GM23248 (cell line): ENCODE data around the gene GSTP1.
"Not testable (repeated sequence)": the region's sequence is repeated elsewhere in the genome, so short reads cannot be mapped to it uniquely, and the experiment has no call there.

Source experiments
- EZH2 ChIP-seq: fragments of 200-600 bp; sonication (generic); IDR thresholded peaks from 2 replicates; pipeline ENCODE4 v1.6.1; 2018; ENCODE audit warnings: antibody characterized with exemption, mild to moderate bottlenecking; ENCODE audit not compliant: insufficient read depth, poor library complexity, severe bottlenecking
- EZH2phosphoT487 ChIP-seq: fragments of 200-600 bp; sonication (generic); IDR thresholded peaks from 2 replicates; pipeline ENCODE4 v1.6.1; 2018; ENCODE audit warnings: antibody characterized with exemption, moderate library complexity, mild to moderate bottlenecking, low read depth; ENCODE audit not compliant: insufficient read depth

- not testable (repeated sequence) for TF ChIP-seq EZH2phosphoT487, EZH2
Measured at GRCh38 chr11:67604119-67604518, 20.5 kb downstream of the GSTP1 start.
